ENCODE results near the gene SLFN11. TPM values are rescaled to one million over a fixed set of nuclear protein-coding genes. Genes with fewer than 3 reads are reported as not detected.
A peak's percentile ranks its signal among the peaks of the same experiment; 100 is the strongest.

The SLFN11 gene
- total and polyA plus RNA-seq, 8 donors: 0.89 to 38.5 (median 6.4) TPM

DNA sequence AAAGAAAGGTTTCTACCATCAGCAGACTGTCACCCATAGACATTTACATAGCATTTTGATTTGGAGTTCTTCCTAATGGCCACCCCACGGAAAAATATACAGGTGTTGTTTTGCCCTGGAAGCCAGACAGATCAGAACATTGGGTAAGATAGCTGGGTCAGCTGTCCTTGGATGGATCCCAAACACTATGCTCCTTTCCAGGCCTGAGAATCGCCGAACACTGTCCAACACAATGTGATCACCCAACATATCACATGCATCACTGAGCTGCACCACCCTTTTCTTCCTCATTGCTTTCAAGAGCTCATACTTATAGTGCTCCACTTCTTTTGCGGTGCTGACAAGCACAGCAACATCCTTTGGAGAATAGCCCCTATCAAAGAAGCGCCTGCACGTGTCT lies 21.1 kb downstream of the SLFN11 start:
- Histone ChIP-seq H3K4me1 (no peaks in the 10 kb centered on the region), H3K36me3 (peaks cover 0 to 25% (median 12%) of the 10 kb centered on the region in 4 donors), H3K27me3 (peaks cover 0 to under 1% (median 0%) of the 10 kb centered on the region in 3 donors), H3K4me3 (no peak overlapping the region), H3K27ac (no peak overlapping the region), H3K9me3 (no peaks in the 10 kb centered on the region)
- no peak for DNase-seq
- no peak for TF ChIP-seq POLR2A (IDR thresholded peaks at IDR 0.05)
- no peak for TF ChIP-seq EP300 (IDR thresholded peaks at IDR 0.05)
- TF ChIP-seq, protein P1, sequence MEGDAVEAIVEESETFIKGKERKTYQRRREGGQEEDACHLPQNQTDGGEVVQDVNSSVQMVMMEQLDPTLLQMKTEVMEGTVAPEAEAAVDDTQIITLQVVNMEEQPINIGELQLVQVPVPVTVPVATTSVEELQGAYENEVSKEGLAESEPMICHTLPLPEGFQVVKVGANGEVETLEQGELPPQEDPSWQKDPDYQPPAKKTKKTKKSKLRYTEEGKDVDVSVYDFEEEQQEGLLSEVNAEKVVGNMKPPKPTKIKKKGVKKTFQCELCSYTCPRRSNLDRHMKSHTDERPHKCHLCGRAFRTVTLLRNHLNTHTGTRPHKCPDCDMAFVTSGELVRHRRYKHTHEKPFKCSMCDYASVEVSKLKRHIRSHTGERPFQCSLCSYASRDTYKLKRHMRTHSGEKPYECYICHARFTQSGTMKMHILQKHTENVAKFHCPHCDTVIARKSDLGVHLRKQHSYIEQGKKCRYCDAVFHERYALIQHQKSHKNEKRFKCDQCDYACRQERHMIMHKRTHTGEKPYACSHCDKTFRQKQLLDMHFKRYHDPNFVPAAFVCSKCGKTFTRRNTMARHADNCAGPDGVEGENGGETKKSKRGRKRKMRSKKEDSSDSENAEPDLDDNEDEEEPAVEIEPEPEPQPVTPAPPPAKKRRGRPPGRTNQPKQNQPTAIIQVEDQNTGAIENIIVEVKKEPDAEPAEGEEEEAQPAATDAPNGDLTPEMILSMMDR (IDR thresholded peaks at IDR 0.05): no peak
- TF ChIP-seq POLR2AphosphoS5 (IDR thresholded peaks at IDR 0.05): no peak
- 69 to 89% (median 83%) methylated on average over 6 of the region's 6 CpGs for WGBS, 5 donors
- intact Hi-C loops (cut with DNase I; ENCODE audit: low total_unique reads): no loop called here

DNA sequence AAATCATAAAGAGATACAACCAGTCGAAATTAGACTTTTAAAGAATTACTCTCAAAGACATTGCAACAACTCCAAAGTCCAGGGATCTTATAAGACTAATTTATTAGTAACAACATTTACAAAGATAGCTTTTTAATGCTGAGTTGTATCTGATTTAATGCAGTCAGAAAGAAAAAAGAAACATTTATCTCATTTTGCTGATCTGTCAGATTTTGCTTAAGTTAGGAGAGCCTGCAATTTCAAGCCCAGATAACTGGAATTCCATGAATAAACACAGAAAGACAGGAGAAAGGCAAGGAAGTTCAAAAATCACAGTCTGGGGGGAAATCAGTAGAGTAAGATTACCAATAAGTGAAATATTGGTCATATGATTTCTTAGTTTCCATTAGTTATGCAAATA lies 22.9 kb downstream of the SLFN11 start:
- DNase-seq: no peak
- TF ChIP-seq, protein P1 (IDR thresholded peaks at IDR 0.05): no peak
- no peak for TF ChIP-seq EP300 (IDR thresholded peaks at IDR 0.05)
- TF ChIP-seq POLR2A (IDR thresholded peaks at IDR 0.05): no peak
- TF ChIP-seq POLR2AphosphoS5 (IDR thresholded peaks at IDR 0.05): no peak
- H3K27me3 ChIP-seq: peaks cover 0 to 18% (median 5%) of the 10 kb centered on the region in 3 donors
- peaks cover 0 to 25% (median 12%) of the 10 kb centered on the region in 4 donors for H3K36me3 ChIP-seq
- no peak overlapping the region for H3K27ac ChIP-seq
- H3K9me3 ChIP-seq: no peaks in the 10 kb centered on the region
- 61 to 81% (median 76%) methylated on average over 1 of the region's 1 CpG for WGBS, 5 donors
- H3K4me3 ChIP-seq: no peak overlapping the region
- peaks cover 5 to 16% (median 15%) of the 10 kb centered on the region in 4 donors for H3K4me1 ChIP-seq
- intact Hi-C loops (cut with DNase I; ENCODE audit: low total_unique reads): no loop called here

DNA sequence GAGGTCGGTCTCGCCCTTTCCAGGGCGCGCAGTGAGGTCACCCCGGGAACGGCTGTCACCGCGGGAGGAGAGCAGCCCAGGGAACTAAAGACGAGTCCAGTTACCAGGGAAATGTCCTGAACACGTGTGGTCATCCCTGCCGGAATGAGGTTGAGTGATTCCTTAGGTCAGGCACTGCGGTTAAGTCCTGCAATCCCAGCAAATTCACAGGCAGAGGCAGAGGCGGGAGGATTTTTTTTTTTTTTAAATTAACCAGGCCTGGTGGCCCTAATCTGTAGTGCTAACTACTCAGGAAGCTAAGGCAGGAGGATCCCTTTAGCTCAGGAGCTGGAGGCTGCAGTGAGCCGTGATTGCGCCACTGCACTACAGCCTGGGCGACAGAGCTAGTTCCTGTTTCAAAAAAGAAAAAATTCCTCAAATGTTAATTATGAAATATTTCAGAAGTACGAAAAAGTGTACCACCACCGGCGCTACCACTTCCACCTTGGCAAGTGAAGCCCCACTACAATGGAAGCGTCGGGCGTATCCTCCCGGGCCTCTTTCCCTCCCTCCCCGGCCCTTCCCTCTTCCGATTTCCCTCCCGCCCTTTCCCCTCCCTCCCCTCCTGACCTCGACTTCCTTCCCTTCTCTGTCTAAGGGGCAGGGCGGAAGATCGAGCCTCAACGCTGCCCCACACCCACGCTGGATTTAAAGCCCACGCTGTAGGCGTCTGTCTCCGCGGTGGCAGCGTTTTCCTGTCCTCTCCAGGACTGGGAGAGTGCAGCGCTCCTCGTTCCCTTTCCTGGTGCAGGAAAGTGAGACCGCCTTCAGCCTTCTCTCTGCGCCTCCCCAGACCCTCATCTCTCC lies 27.3 kb downstream of the SLFN11 start:
- Histone ChIP-seq H3K27ac (peak overlapping the region; percentile 62 to 78 (median 68)), H3K9me3 (peaks cover 0 to 13% (median 5%) of the 10 kb centered on the region in 4 donors), H3K36me3 (no peaks in the 10 kb centered on the region), H3K4me1 (peaks cover 8 to 20% (median 19%) of the 10 kb centered on the region in 4 donors), H3K4me3 (peak overlapping the region; percentile 40 to 48 (median 46)), H3K27me3 (peaks cover 5 to 38% (median 10%) of the 10 kb centered on the region in 3 donors)
- peak; percentile 30 to 72 for DNase-seq
- intact Hi-C loops (cut with DNase I; ENCODE audit: low total_unique reads): no loop called here
- TF ChIP-seq POLR2A (IDR thresholded peaks at IDR 0.05) (no peak), POLR2AphosphoS5 (IDR thresholded peaks at IDR 0.05) (no peak), EP300 (IDR thresholded peaks at IDR 0.05) (no peak)
- WGBS, 5 donors: 2 to 5% (median 4%) methylated on average over 40 of the region's 40 CpGs

DNA sequence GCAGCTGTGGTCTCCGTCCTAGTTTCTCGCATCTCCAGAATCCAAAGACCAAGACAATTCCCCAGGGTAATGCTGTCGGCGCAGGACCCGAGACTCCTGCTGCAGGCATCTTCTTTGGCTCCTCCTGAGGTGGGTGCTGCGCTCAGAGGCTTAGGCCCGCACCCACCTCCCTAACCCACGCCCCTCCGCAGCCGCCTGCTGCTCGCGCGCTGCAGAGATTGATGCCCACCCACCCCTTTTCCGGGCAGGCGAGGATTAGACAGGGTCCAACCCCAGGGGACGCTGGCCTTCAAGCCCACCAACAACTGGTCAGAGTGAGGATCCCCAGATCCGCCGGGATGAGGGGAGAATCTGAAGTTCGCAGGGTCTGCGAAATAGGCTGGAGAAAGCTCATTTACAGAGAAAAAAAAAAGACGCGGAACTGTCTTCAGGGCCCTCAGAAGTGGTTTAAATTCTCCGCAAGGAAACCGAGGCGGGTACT lies 27.9 kb downstream of the SLFN11 start:
- no peak for DNase-seq
- Histone ChIP-seq H3K4me1 (peaks cover 8 to 20% (median 19%) of the 10 kb centered on the region in 4 donors), H3K9me3 (peaks cover 0 to 16% (median 8%) of the 10 kb centered on the region in 4 donors), H3K4me3 (peak overlapping the region; percentile 40 to 48 (median 46)), H3K36me3 (no peaks in the 10 kb centered on the region), H3K27ac (peak overlapping the region; percentile 62 to 78 (median 68)), H3K27me3 (peaks cover 5 to 38% (median 10%) of the 10 kb centered on the region in 3 donors)
- WGBS, 5 donors: 15 to 19% (median 18%) methylated on average over 22 to 25 of the region's 25 CpGs
- intact Hi-C loops (cut with DNase I; ENCODE audit: low total_unique reads): no loop called here
- no peak for TF ChIP-seq EP300 (IDR thresholded peaks at IDR 0.05)
- no peak for TF ChIP-seq POLR2A (IDR thresholded peaks at IDR 0.05)
- no peak for TF ChIP-seq POLR2AphosphoS5 (IDR thresholded peaks at IDR 0.05)
- TF ChIP-seq, protein P1 (IDR thresholded peaks at IDR 0.05): no peak
